ENCODE results near the gene CPA2.

DNA sequence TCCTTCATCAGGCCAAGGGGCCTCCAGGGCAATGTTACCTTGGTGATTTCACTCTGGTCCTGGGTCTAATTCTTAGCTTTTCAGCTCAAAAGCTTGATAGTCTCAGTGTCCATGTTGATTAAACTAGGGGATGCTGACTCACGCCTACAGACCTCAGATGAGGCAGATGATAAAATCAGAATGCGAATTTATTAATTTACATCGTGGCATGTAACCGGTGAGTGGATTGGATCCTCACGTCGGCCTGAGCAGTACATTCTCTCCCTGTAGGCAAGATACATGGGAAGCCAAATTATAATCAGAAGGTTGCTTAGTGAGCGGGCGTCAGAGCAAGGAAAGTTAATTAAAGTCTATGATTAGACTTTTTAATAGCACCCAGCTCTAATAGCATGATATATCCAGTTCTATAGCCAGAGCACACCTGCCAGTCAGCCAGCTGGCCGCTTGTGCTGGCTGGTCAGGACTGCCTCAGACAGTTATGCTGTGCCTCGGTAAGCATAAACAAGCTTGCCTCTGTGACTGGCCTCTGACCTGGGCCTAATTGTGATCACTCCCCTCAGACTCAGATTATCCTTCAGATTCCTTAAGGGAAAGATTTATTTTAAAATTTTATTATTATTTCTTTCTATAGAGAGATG lies 57.8 kb downstream of the CPA2 start:
- TF ChIP-seq, protein P1, sequence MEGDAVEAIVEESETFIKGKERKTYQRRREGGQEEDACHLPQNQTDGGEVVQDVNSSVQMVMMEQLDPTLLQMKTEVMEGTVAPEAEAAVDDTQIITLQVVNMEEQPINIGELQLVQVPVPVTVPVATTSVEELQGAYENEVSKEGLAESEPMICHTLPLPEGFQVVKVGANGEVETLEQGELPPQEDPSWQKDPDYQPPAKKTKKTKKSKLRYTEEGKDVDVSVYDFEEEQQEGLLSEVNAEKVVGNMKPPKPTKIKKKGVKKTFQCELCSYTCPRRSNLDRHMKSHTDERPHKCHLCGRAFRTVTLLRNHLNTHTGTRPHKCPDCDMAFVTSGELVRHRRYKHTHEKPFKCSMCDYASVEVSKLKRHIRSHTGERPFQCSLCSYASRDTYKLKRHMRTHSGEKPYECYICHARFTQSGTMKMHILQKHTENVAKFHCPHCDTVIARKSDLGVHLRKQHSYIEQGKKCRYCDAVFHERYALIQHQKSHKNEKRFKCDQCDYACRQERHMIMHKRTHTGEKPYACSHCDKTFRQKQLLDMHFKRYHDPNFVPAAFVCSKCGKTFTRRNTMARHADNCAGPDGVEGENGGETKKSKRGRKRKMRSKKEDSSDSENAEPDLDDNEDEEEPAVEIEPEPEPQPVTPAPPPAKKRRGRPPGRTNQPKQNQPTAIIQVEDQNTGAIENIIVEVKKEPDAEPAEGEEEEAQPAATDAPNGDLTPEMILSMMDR (IDR thresholded peaks at IDR 0.05; ENCODE audit: poor library complexity), result no peak
- no peak for TF ChIP-seq EZH2phosphoT487 (IDR thresholded peaks at IDR 0.05; ENCODE audit: low read depth, severe bottlenecking, unreplicated experiment)
- no peak for TF ChIP-seq EZH2 (IDR thresholded peaks at IDR 0.05; ENCODE audit: borderline replicate concordance)

Data from hepatocyte (in vitro differentiated cells).